Esophagus squamous epithelium (tissue), 5 donors: Measurements from ENCODE around the gene B3GNT2. TPM values are rescaled to one million over a fixed set of nuclear protein-coding genes. Genes with fewer than 3 reads are reported as not detected.

Source experiments
- DNase-seq: peaks from one replicate; lab custom pipeline; 2025; lab: John Stamatoyannopoulos, UW
- H3K27ac ChIP-seq, 4 donors: fragments of 200-600 bp; sonication (generic); one replicate each; pipeline ENCODE4 v1.5.1; 2016 to 2019; ENCODE audit warnings: mild to moderate bottlenecking in 1 of 4
- H3K27me3 ChIP-seq, 4 donors: fragments of 200-600 bp; sonication (generic); 1 replicate in 3 of 4; 2 replicates in 1 of 4; pipeline versions ENCODE4 v1.5.1 to v1.6.0; 2017 to 2021; ENCODE audit warnings: antibody characterized with exemption in 1 of 4
- H3K36me3 ChIP-seq, 3 donors: fragments of 200-600 bp; sonication (generic); one replicate each; pipeline ENCODE4 v1.5.1; 2016 to 2019
- H3K4me1 ChIP-seq, 3 donors: fragments of 200-600 bp; sonication (generic); one replicate each; pipeline ENCODE4 v1.5.1; 2017 to 2019
- H3K4me3 ChIP-seq, 4 donors: fragments of 200-600 bp; sonication (generic); 1 replicate in 3 of 4; 2 replicates in 1 of 4; pipeline ENCODE4 v1.5.1; 2016 to 2019; ENCODE audit warnings: mild to moderate bottlenecking in 2 of 4, moderate library complexity in 1 of 4
- H3K9me3 ChIP-seq, 3 donors: fragments of 200-600 bp; sonication (generic); one replicate each; pipeline ENCODE4 v1.5.1; 2016 to 2019
- CTCF ChIP-seq, 6 experiments: fragments of 450-650 bp in 4 of 6; fragments of 200-600 bp in 2 of 6; sonication (generic) in 2 of 6; IDR thresholded peaks; one replicate each; pipeline ENCODE4 v1.5.1; 2016 to 2019; ENCODE audit warnings: antibody characterized with exemption in 6 of 6, mild to moderate bottlenecking in 4 of 6, moderate library complexity in 4 of 6
- POLR2A ChIP-seq, 4 donors: fragments of 450-650 bp; IDR thresholded peaks; one replicate each; pipeline ENCODE4 v1.6.1; 2017; ENCODE audit warnings: antibody characterized with exemption in 4 of 4, mild to moderate bottlenecking in 4 of 4, moderate library complexity in 3 of 4
- WGBS, 2 donors: methylation state at CpG; one replicate each; pipeline ENCODE4 v1.1.5; 2018; 5-methylcytosine and 5-hydroxymethylcytosine counted together
- intact Hi-C: fragments of 100-400 bp; cut with DNase I; formaldehyde crosslinking; loops from one replicate; pipeline ENCODE4 v1.15.0; 2022
- total RNA-seq, 4 donors: library from RNA; depleted of rRNA; stranded (reverse); fragments of >200 nt; gene quantifications; one replicate each; pipeline ENCODE4 v1.1.0, GENCODE V29; 2016
- donor health status: DM: yes; HTN: yes; CAD: no.

Gene B3GNT2
- total RNA-seq, 4 donors from 2014 or later, result 22.3 to 41.9 (median 33.5) TPM

- 98 to 99% methylated on average over 6 of the region's 6 CpGs for WGBS, 2 donors
- Histone ChIP-seq H3K27me3 (no peaks in the 10 kb centered on the region), H3K36me3 (no peaks in the 10 kb centered on the region), H3K4me3 (no peak overlapping the region), H3K9me3 (no peaks in the 10 kb centered on the region), H3K4me1 (no peaks in the 10 kb centered on the region), H3K27ac (no peak overlapping the region)
- intact Hi-C loops, result no loop called here
- TF ChIP-seq CTCF (IDR thresholded peaks at IDR 0.05) (no peak), POLR2A (IDR thresholded peaks at IDR 0.05) (no peak)
- DNase-seq, result no peak
Observed at GRCh38 chr2:62236499-62236898, 40.6 kb downstream of the B3GNT2 start.

DNA sequence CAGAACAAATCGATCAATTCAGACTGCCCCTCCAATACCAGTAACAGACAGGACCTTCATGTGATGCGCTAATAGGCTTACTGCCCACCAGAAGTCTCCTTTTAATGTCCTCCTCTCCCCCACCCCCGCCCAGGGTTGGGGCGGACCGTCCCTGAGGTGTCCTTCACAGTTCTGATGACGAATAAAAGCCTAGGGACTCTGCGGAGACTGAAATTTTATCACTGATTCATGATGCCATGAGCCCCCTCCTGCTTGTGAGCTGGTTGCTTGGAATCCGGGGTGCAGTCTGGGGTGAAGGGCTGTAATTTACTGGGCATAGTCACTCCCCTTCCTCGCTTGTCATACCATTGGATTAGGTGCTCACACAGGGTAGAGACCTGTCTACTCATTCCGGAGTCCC, 42.3 kb downstream of the B3GNT2 start:
- WGBS, 2 donors, result 86 to 90% methylated on average over 8 to 9 of the region's 10 CpGs
- Histone ChIP-seq H3K36me3 (no peaks in the 10 kb centered on the region), H3K4me1 (no peaks in the 10 kb centered on the region), H3K27ac (no peak overlapping the region), H3K4me3 (no peak overlapping the region), H3K9me3 (no peaks in the 10 kb centered on the region), H3K27me3 (no peaks in the 10 kb centered on the region)
- TF ChIP-seq POLR2A (IDR thresholded peaks at IDR 0.05), result no peak
- TF ChIP-seq CTCF (IDR thresholded peaks at IDR 0.05), result no peak
- intact Hi-C loops, result no loop called here
- no peak for DNase-seq

DNA sequence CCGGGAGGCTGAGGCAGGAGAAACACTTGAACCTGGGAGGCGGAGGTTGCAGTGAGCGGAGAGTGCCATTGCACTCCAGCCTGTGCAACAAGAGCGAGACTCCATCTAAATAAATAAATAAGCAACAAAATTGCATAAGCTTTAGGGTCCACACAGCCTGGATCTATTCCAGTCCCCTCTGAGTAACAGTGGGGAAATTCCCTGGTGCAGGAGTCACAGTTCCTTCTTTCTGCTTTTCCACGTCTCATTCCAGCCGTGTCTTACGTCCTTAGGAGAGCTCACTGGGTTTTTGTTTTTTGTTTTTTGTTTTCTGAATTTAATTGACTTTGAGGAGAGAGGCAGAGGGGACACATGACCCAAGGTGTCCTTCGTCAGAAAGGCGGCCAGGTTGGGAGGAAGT, 44.6 kb downstream of the B3GNT2 start:
- H3K4me1 ChIP-seq, result no peaks in the 10 kb centered on the region
- H3K27ac ChIP-seq, result no peak overlapping the region
- no peaks in the 10 kb centered on the region for H3K27me3 ChIP-seq
- no peaks in the 10 kb centered on the region for H3K9me3 ChIP-seq
- H3K4me3 ChIP-seq, result no peak overlapping the region
- intact Hi-C loops, result no loop called here
- no peak for DNase-seq
- TF ChIP-seq CTCF (IDR thresholded peaks at IDR 0.05), result no peak
- no peak for TF ChIP-seq POLR2A (IDR thresholded peaks at IDR 0.05)
- 78 to 93% methylated on average over 7 to 9 of the region's 9 CpGs for WGBS, 2 donors
- no peaks in the 10 kb centered on the region for H3K36me3 ChIP-seq

GRCh38 chr2:62243983-62244382, 48.1 kb downstream of the B3GNT2 start:
- Histone ChIP-seq H3K27me3 (no peaks in the 10 kb centered on the region), H3K36me3 (no peaks in the 10 kb centered on the region), H3K4me3 (no peak overlapping the region), H3K27ac (no peak overlapping the region), H3K4me1 (no peaks in the 10 kb centered on the region), H3K9me3 (no peaks in the 10 kb centered on the region)
- intact Hi-C loops, result no loop called here
- WGBS, 2 donors, result 89 to 91% methylated on average over 5 to 6 of the region's 6 CpGs
- TF ChIP-seq CTCF (IDR thresholded peaks at IDR 0.05) (no peak), POLR2A (IDR thresholded peaks at IDR 0.05) (no peak)
- DNase-seq, result no peak

DNA sequence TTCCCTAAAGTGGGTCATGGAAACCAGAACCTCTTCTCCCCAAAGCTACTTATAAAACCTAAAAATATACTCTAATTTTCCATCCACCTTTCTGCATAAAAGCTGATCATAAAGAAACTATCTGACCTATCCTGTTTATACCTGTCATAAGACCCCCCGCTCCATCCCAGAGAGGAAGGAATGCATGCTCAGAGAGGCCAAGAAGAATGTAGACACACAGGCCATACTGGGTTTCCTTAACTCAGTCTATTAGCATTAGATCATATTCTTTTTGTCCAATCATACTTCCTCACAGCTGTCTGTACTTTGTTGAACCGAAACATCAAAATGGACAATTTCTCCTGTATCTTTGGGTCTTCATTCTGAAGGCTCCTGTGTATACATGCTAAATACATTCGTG, 52.3 kb downstream of the B3GNT2 start:
- Histone ChIP-seq H3K4me1 (no peaks in the 10 kb centered on the region), H3K36me3 (no peaks in the 10 kb centered on the region), H3K9me3 (no peaks in the 10 kb centered on the region), H3K4me3 (no peak overlapping the region), H3K27ac (no peak overlapping the region), H3K27me3 (no peaks in the 10 kb centered on the region)
- no peak for DNase-seq
- 68 to 79% methylated on average over 3 of the region's 3 CpGs for whole genome bisulfite sequencing, 2 donors
- no peak for TF ChIP-seq POLR2A (IDR thresholded peaks at IDR 0.05)
- no peak for TF ChIP-seq CTCF (IDR thresholded peaks at IDR 0.05)
- intact Hi-C loops, result no loop called here
